K562 (cell line): Measurements from ENCODE around the gene SLC12A9. TPM values are rescaled to one million over a fixed set of nuclear protein-coding genes. Genes with fewer than 3 reads are reported as not detected.

ENCODE experiments used
- ADNP ChIP-seq: fragments of 200-800 bp; sonication (Bioruptor generic); IDR thresholded peaks from 2 replicates; pipeline ENCODE4 v1.6.1; 2016; ENCODE audit warnings: missing genetic modification characterization, missing compliant biosample characterization
- ATF1 ChIP-seq, 2 experiments: fragments of 450-650 bp in 1 of 2; IDR thresholded peaks; 2 replicates each; pipeline ENCODE4 v1.6.1; 2016; ENCODE audit warnings: missing compliant biosample characterization in 1 of 2, missing genetic modification characterization in 1 of 2
- CREM ChIP-seq: IDR thresholded peaks from 2 replicates; pipeline ENCODE4 v1.6.1; 2014; ENCODE audit warnings: antibody characterized with exemption, low read depth
- DDX20 ChIP-seq: fragments of 450-650 bp; IDR thresholded peaks from 2 replicates; pipeline ENCODE4 v1.6.1; 2016; ENCODE audit warnings: missing genetic modification characterization, low read depth, mild to moderate bottlenecking, missing compliant biosample characterization, moderate library complexity
- DMBX1 ChIP-seq: fragments of 250-450 bp; sonication (Bioruptor Pico); IDR thresholded peaks from 2 replicates; pipeline ENCODE4 v1.8.0; 2022; ENCODE audit warnings: inconsistent platforms, mild to moderate bottlenecking, moderate library complexity, borderline replicate concordance
- ETS2 ChIP-seq: IDR thresholded peaks from 2 replicates; pipeline ENCODE4 v1.6.1; 2016; ENCODE audit warnings: borderline replicate concordance, missing genetic modification characterization, mild to moderate bottlenecking, moderate library complexity, missing compliant biosample characterization; ENCODE audit not compliant: poor library complexity, severe bottlenecking
- FOS ChIP-seq: IDR thresholded peaks from 3 replicates; pipeline ENCODE4 v1.6.1; 2011; ENCODE audit not compliant: insufficient read length; ENCODE audit errors: extremely low read depth
- GTF2F1 ChIP-seq: IDR thresholded peaks from 2 replicates; pipeline ENCODE4 v1.6.1; 2011; ENCODE audit warnings: low read depth, low read length, improper control_type of control experiment
- KAT8 ChIP-seq: fragments of 450-650 bp; IDR thresholded peaks from 2 replicates; pipeline ENCODE4 v1.6.1; 2016; ENCODE audit warnings: low read depth, mild to moderate bottlenecking
- KDM2B ChIP-seq: fragments of 250-450 bp; sonication (Bioruptor Pico); IDR thresholded peaks from 2 replicates; pipeline ENCODE4 v1.8.0; 2021; ENCODE audit warnings: mild to moderate bottlenecking, moderate library complexity
- MCM7 ChIP-seq, 2 experiments: fragments of 450-650 bp; IDR thresholded peaks; 2 replicates each; pipeline ENCODE4 v1.6.1; 2016 to 2018
- NFATC3 ChIP-seq: fragments of 450-650 bp; IDR thresholded peaks from 2 replicates; pipeline ENCODE4 v1.6.1; 2017; ENCODE audit warnings: mild to moderate bottlenecking
- NFIC ChIP-seq: fragments of 450-650 bp; IDR thresholded peaks from 2 replicates; pipeline ENCODE4 v1.6.1; 2017; ENCODE audit warnings: mild to moderate bottlenecking, inconsistent platforms
- PRDM10 ChIP-seq: fragments of 450-650 bp; IDR thresholded peaks from 2 replicates; pipeline ENCODE4 v1.6.1; 2018; ENCODE audit not compliant: partially characterized antibody
- RBM14 ChIP-seq: fragments of 200-400 bp; formaldehyde crosslinking; IDR thresholded peaks from 2 replicates; pipeline ENCODE4 v1.6.1; 2018; ENCODE audit warnings: low read depth, mild to moderate bottlenecking, low read length, moderate library complexity, borderline replicate concordance; ENCODE audit not compliant: insufficient read depth
- SIX5 ChIP-seq, 2 experiments: IDR thresholded peaks; 2 replicates each; pipeline ENCODE4 v1.6.1; 2011; ENCODE audit warnings: low read length in 2 of 2, borderline replicate concordance in 1 of 2, low read depth in 1 of 2, mild to moderate bottlenecking in 1 of 2, moderate library complexity in 1 of 2; ENCODE audit not compliant: insufficient read depth in 1 of 2
- SP2 ChIP-seq: IDR thresholded peaks from 2 replicates; pipeline ENCODE4 v1.6.1; 2011; ENCODE audit warnings: mild to moderate bottlenecking, low read depth, low read length, moderate library complexity; ENCODE audit not compliant: poor library complexity, severe bottlenecking; ENCODE audit errors: extremely low read depth
- SUPT5H ChIP-seq: fragments of 450-650 bp; IDR thresholded peaks from 2 replicates; pipeline ENCODE4 v1.6.1; 2016
- ZBTB5 ChIP-seq: fragments of 450-650 bp; IDR thresholded peaks from 2 replicates; pipeline ENCODE4 v1.6.1; 2017; ENCODE audit warnings: antibody characterized with exemption
- ZBTB9 ChIP-seq: fragments of 450-650 bp; formaldehyde crosslinking; IDR thresholded peaks from 2 replicates; pipeline ENCODE4 v1.4.0; 2020; ENCODE audit warnings: mild to moderate bottlenecking, moderate library complexity
- ZKSCAN8 ChIP-seq: fragments of 200-800 bp; sonication (Bioruptor generic); IDR thresholded peaks from 2 replicates; pipeline ENCODE4 v1.6.1; 2016; ENCODE audit warnings: missing genetic modification characterization, missing compliant biosample characterization
- ZNF23 ChIP-seq: fragments of 250-450 bp; sonication (Bioruptor Pico); IDR thresholded peaks from 2 replicates; pipeline ENCODE4 v1.4.0; 2020; ENCODE audit warnings: mild to moderate bottlenecking
- polyA plus RNA-seq, 8 experiments: library from polyadenylated mRNA; depleted of rRNA in 4 of 8; stranded (reverse) in 5 of 8; unstranded in 3 of 8; fragments of >200 nt; fragmentation: Nextera tagmentation in 2 of 8; fragmentation: Illumina TruSeq in 1 of 8; extraction: Ambion mirVana in 2 of 8; extraction: Trizol in 1 of 8; gene quantifications; 2 replicates each; pipeline versions ENCODE4 v1.2.1 to v1.2.3, GENCODE V29; 2011 to 2014; ENCODE audit warnings: inconsistent platforms in 1 of 8, missing spikeins in 1 of 8
- total RNA-seq, 7 experiments: library from RNA; depleted of rRNA in 6 of 7; stranded (reverse); fragments of >200 nt in 6 of 7; fragmentation: Illumina TruSeq in 2 of 7; extraction: Trizol in 2 of 7; gene quantifications; 2 replicates each; pipeline versions ENCODE4 v1.2.1 to v1.2.3, GENCODE V29; 2011 to 2021; ENCODE audit warnings: low replicate concordance in 1 of 7

The SLC12A9 gene
- total and polyA plus RNA-seq, 9 of the 15 experiments (the other 6 are each of a cell fraction or from before 2014, with no cell fraction given), result 0.06 to 20.2 (median 10.7) TPM

GRCh38 chr7:100837099-100837836 is 15.2 kb upstream of the SLC12A9 start (continued):
- TF ChIP-seq ZBTB9 (CRISPR knock-in tag) (no peak), ATF1 (CRISPR knock-in tag; IDR thresholded peaks at IDR 0.05) (no peak), ATF1 (tag; IDR thresholded peaks at IDR 0.05) (peak; percentile 80), ZKSCAN8 (CRISPR knock-in tag) (no peak), ETS2 (tag) (no peak), SIX5 (IDR thresholded peaks at IDR 0.05; ENCODE audit: borderline replicate concordance in 1 of 2, insufficient read depth in 1 of 2, low read depth in 1 of 2, low read length in 2 of 2) (peak; percentile 52 to 67; a peak in 2 of 4 replicates), RBM14 (no peak), SUPT5H (peak; percentile 69; the same call in 1 of the 2 replicates), DMBX1 (CRISPR knock-in tag) (0 out of 2 replicates have a peak, but pooled peaks have one; percentile 49), FOS (no peak), ZBTB5 (no peak), NFIC (peak; percentile 23), ZNF23 (CRISPR knock-in tag) (no peak), KAT8 (no peak), CREM (peak; percentile 80), DDX20 (tag) (no peak), ADNP (tag) (peak; percentile 90), MCM7 (IDR thresholded peaks at IDR 0.05) (no peak), PRDM10 (no peak), SP2 (peak; percentile 89), KDM2B (CRISPR knock-in tag) (no peak), NFATC3 (no peak), GTF2F1 (no peak)
